BE2C (cell line): ENCODE data around the gene RCAN1.

ENCODE experiments used
- DNase-seq: peaks from one replicate; pipeline ENCODE4 v3.0.0-alpha.2; 2020
- H3K27me3 ChIP-seq: fragments of 250-450 bp; sonication (Bioruptor Pico); 2 replicates; pipeline ENCODE4 v1.5.1; 2020; ENCODE audit warnings: mild to moderate bottlenecking
- H3K36me3 ChIP-seq: fragments of 250-450 bp; sonication (Bioruptor Pico); 2 replicates; pipeline ENCODE4 v1.5.1; 2020; ENCODE audit warnings: mild to moderate bottlenecking
- H3K4me1 ChIP-seq: fragments of 250-450 bp; sonication (Bioruptor Pico); 2 replicates; pipeline ENCODE4 v1.5.1; 2020
- H3K4me3 ChIP-seq: 2 replicates; pipeline ENCODE4 v1.5.1; 2011; ENCODE audit warnings: low read depth, low read length
- H3K9me3 ChIP-seq: fragments of 250-450 bp; sonication (Bioruptor Pico); 2 replicates; pipeline ENCODE4 v1.5.1; 2020
- TF ChIP-seq, protein P1 (sequence below): IDR thresholded peaks from 2 replicates; pipeline ENCODE4 v1.5.1; 2012; ENCODE audit warnings: mild to moderate bottlenecking, low read depth, low read length

RCAN1 gene

DNA sequence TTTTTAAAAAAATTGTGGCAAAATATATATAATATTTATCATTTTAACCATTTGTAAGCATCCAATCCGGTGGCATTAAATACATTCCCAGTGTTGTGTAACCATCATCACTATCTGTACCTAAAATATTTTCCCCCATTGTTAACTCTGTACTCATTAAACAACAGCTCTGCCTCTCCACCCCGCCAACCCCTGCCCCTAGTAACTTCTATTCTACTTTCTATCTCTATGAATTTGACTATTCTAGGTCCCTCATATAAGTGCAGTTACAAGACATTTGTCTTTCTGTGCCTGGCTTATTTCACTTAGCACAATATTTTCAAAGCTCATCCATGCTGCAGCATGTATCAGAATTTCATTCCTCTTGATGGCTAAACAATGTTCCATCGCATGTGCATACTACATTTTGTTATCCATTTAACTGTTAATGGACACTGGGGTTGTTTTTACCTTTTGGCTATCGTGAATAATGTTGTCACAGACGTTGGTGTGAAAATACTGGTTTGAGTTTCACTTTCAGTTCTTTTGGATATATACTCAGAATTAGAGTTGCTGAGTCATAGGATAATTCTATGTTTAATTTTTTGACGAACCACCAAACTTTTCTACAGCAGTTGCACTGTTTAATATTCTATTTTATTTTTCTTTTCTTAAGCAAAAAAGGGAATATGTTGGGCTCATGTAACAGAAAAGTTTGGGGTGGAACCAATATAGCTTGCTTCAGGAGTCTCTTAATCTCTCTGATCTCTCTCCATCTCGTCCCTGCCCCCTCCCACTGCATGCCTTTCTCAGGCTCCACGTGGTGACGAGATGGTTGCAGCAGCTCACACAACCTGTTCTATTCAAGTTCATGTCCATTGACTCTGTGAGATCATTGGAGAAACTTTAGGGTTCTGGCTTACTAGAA is 25.2 kb upstream of the RCAN1 start:
- no peaks in the 10 kb centered on the region for H3K36me3 ChIP-seq
- no peak overlapping the region for H3K4me3 ChIP-seq
- no peaks in the 10 kb centered on the region for H3K4me1 ChIP-seq
- H3K9me3 ChIP-seq, result no peaks in the 10 kb centered on the region
- DNase-seq, result no peak
- TF ChIP-seq, protein P1, sequence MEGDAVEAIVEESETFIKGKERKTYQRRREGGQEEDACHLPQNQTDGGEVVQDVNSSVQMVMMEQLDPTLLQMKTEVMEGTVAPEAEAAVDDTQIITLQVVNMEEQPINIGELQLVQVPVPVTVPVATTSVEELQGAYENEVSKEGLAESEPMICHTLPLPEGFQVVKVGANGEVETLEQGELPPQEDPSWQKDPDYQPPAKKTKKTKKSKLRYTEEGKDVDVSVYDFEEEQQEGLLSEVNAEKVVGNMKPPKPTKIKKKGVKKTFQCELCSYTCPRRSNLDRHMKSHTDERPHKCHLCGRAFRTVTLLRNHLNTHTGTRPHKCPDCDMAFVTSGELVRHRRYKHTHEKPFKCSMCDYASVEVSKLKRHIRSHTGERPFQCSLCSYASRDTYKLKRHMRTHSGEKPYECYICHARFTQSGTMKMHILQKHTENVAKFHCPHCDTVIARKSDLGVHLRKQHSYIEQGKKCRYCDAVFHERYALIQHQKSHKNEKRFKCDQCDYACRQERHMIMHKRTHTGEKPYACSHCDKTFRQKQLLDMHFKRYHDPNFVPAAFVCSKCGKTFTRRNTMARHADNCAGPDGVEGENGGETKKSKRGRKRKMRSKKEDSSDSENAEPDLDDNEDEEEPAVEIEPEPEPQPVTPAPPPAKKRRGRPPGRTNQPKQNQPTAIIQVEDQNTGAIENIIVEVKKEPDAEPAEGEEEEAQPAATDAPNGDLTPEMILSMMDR, result no peak
- no peaks in the 10 kb centered on the region for H3K27me3 ChIP-seq

DNA sequence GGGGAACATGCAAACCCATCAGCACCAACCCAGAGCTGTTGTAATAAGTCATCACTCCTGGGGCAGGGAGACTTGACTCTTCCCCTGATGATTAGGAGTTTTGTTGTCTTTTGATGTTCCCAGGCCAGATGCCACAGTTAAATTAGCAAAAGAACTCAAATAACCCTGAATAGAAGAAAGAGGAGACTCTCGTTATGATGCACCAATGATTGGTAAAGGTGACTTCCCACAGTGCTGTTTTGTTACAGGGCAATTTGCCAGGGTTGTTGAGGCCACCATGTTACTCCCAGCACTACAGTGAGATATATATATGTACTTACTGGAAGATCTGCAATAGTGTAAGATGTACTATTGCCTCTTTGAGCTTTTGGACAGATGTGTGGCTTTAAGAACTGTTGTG is 24.3 kb upstream of the RCAN1 start:
- Histone ChIP-seq H3K27me3 (no peaks in the 10 kb centered on the region; the same call in 1 of the 2 replicates), H3K4me3 (no peak overlapping the region), H3K4me1 (no peaks in the 10 kb centered on the region), H3K36me3 (no peaks in the 10 kb centered on the region), H3K9me3 (no peaks in the 10 kb centered on the region)
- DNase-seq, result no peak
- TF ChIP-seq, protein P1, result no peak

DNA sequence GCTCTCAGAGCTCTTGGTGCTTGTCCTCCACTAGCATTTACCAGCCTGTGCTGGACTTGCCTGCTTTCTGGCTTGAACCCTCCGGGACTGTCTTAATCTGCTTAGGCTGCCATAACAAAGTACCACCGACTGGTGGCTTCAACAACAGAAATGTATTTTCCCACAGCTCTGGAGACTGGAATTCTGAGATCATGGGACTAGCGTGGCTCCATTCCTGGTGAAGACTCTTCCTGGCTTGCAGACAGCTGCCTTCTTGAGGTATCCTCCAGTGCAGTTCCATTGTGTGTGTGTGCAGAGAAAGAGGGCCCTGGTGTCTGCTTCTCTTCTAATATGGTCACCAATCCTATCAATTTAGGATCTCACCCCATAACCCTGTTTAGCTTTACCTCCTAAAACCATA is 22.0 kb upstream of the RCAN1 start:
- TF ChIP-seq, protein P1, result no peak
- Histone ChIP-seq H3K36me3 (no peaks in the 10 kb centered on the region), H3K4me3 (no peak overlapping the region), H3K27me3 (no peaks in the 10 kb centered on the region; the same call in 1 of the 2 replicates), H3K9me3 (no peaks in the 10 kb centered on the region), H3K4me1 (no peaks in the 10 kb centered on the region)
- DNase-seq, result no peak

DNA sequence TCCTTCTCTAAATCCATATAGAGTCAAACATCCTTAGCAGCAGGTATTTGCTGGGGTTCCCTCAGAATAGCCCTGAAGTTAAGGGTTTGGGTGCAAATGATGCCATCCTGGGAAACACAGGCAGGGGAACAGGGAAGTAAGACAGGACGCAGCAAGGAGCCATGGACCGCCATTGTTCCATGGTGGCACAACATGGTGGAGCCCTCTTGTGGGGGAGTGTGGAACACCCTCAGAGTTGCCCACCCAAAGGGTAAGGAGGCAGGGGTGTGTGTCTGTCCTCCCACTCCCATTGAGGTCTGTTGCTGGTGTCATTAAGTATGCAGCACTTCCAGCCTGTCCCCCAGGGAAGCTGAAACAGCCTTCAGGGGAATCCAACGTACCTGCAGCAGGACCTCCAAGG is 20.4 kb upstream of the RCAN1 start:
- DNase-seq, result peak; percentile 27
- H3K4me1 ChIP-seq, result no peaks in the 10 kb centered on the region
- H3K9me3 ChIP-seq, result no peaks in the 10 kb centered on the region
- TF ChIP-seq, protein P1, result peak; percentile 49
- H3K36me3 ChIP-seq, result no peaks in the 10 kb centered on the region
- H3K27me3 ChIP-seq, result no peaks in the 10 kb centered on the region; the same call in 1 of the 2 replicates
- H3K4me3 ChIP-seq, result no peak overlapping the region

DNA sequence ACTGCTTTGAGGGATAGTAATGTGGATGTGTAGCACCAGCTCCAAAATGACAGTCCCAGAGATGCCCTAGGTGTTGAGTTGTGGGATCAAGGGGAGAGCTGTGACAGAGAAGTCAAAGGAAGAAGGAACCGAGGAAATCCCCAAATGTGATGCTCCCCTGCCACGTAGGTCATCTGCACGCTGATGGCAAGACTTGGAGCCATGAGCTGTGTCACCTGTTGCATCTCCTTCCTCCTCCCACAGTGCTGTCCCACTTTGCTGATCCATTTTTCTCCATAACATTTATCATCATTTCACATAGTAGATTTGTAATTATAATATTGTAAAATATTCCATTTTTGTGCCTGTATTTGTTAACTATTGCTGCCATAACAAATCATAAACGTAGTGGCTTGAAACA is 17.6 kb upstream of the RCAN1 start:
- DNase-seq, result no peak
- Histone ChIP-seq H3K4me1 (no peaks in the 10 kb centered on the region), H3K36me3 (no peaks in the 10 kb centered on the region), H3K4me3 (no peak overlapping the region), H3K9me3 (no peaks in the 10 kb centered on the region), H3K27me3 (no peaks in the 10 kb centered on the region; the same call in none of the 2 replicates)
- TF ChIP-seq, protein P1, result no peak

DNA sequence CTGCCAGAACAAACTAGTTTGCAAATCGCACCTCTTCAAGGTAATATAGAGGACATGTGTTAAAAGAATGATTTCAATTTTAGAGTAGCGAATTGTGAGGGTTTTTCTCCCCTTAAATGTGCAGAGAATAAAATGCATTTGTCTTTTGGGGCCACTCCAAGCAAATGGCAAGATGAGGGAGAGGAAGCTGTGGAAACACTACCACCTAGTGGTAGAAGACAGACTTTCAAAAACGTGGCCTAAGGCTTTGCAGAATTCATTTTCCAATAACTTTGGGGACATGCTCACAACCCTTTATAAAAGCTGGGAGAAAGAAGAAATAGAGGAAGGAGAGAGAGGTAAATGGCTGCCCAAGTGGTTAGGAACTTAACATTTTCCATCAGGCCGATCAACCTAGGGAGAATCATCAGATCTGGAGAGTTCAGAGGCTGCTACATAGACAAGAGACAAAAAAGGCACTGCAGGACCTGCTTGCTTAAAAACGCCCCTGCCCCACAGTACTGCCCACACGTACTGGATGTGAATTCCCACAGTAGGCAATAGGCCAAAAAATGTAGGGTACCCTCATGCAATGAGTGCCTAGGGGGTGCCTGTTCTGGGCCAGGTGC is 15.7 kb upstream of the RCAN1 start:
- Histone ChIP-seq H3K9me3 (no peaks in the 10 kb centered on the region), H3K4me3 (no peak overlapping the region), H3K4me1 (no peaks in the 10 kb centered on the region), H3K36me3 (no peaks in the 10 kb centered on the region), H3K27me3 (peaks cover 7% of the 10 kb centered on the region)
- TF ChIP-seq, protein P1, result peak; percentile 89
- peak; percentile 24 for DNase-seq
